GM12872 (cell line): Measurements from ENCODE around the gene CHST15.

Source experiments
- CTCF ChIP-seq: IDR thresholded peaks from 3 replicates; pipeline ENCODE4 v1.5.1; 2011; ENCODE audit warnings: low read depth, mild to moderate bottlenecking, low read length, moderate library complexity; ENCODE audit not compliant: insufficient read depth

Gene CHST15

GRCh38 chr10:124041675-124042445 is 51.5 kb downstream of the CHST15 start:
- TF ChIP-seq CTCF: no peak

- TF ChIP-seq CTCF: no peak
Measured at GRCh38 chr10:124040451-124041188, 52.8 kb downstream of the CHST15 start.

- no peak for TF ChIP-seq CTCF
Measured at GRCh38 chr10:124039483-124040013, 53.9 kb downstream of the CHST15 start.

GRCh38 chr10:124037784-124038183 is 55.6 kb downstream of the CHST15 start:
- TF ChIP-seq CTCF: no peak

- no peak for TF ChIP-seq CTCF
Measured at GRCh38 chr10:124037286-124037685, 56.1 kb downstream of the CHST15 start.

GRCh38 chr10:124036746-124037145 is 56.7 kb downstream of the CHST15 start:
- no peak for TF ChIP-seq CTCF

- TF ChIP-seq CTCF: no peak
Measured at GRCh38 chr10:124035928-124036558, 57.4 kb downstream of the CHST15 start.
